H9 (cell line): ENCODE data around the gene TM7SF3. TPM values are rescaled to one million over a fixed set of nuclear protein-coding genes. Genes with fewer than 3 reads are reported as not detected.

Experiments
- DNase-seq: peaks from one replicate; pipeline ENCODE4 v3.0.0-alpha.2; 2017
- H2AFZ ChIP-seq: one replicate; pipeline ENCODE4 v1.6.1; 2013; ENCODE audit warnings: mild to moderate bottlenecking, low read length, control low read depth, moderate library complexity
- H2AK5ac ChIP-seq: 2 replicates; pipeline ENCODE4 v1.6.1; 2013; ENCODE audit warnings: low read length, control low read depth, mixed read lengths; ENCODE audit not compliant: insufficient read length
- H2BK120ac ChIP-seq: one replicate; pipeline ENCODE4 v1.6.1; 2013; ENCODE audit warnings: low read depth, mild to moderate bottlenecking, low read length, control low read depth, inconsistent platforms; ENCODE audit not compliant: poor library complexity, severe bottlenecking
- H2BK12ac ChIP-seq: 2 replicates; pipeline ENCODE4 v1.6.1; 2013; ENCODE audit warnings: low read length, control low read depth, mixed read lengths, low read depth; ENCODE audit not compliant: insufficient read length
- H2BK15ac ChIP-seq: 2 replicates; pipeline ENCODE4 v1.6.1; 2013; ENCODE audit warnings: low read depth, low read length, control low read depth
- H2BK20ac ChIP-seq: one replicate; pipeline ENCODE4 v1.6.1; 2013; ENCODE audit warnings: low read depth, mild to moderate bottlenecking, low read length, control low read depth, inconsistent platforms; ENCODE audit not compliant: poor library complexity, severe bottlenecking
- H2BK5ac ChIP-seq: 2 replicates; pipeline ENCODE4 v1.6.1; 2013; ENCODE audit warnings: low read length, control low read depth, mixed read lengths; ENCODE audit not compliant: insufficient read length
- H3K14ac ChIP-seq: 2 replicates; pipeline ENCODE4 v1.6.1; 2013; ENCODE audit warnings: low read length, control low read depth; ENCODE audit not compliant: insufficient read depth
- H3K18ac ChIP-seq: 2 replicates; pipeline ENCODE4 v1.6.1; 2013; ENCODE audit warnings: low read depth, mild to moderate bottlenecking, mixed read lengths, low read length, control low read depth; ENCODE audit not compliant: insufficient read length
- H3K23ac ChIP-seq: 2 replicates; pipeline ENCODE4 v1.6.1; 2013; ENCODE audit warnings: low read length, control low read depth, mixed read lengths, low read depth; ENCODE audit not compliant: insufficient read length
- H3K23me2 ChIP-seq: 2 replicates; pipeline ENCODE4 v1.6.1; 2013; ENCODE audit warnings: low read depth, mild to moderate bottlenecking, mixed read lengths, low read length, control low read depth; ENCODE audit not compliant: insufficient read length, poor library complexity, severe bottlenecking
- H3K27ac ChIP-seq: 2 replicates; pipeline ENCODE4 v1.5.1; 2013; ENCODE audit warnings: low read length, control low read depth, mixed read lengths, low read depth; ENCODE audit not compliant: insufficient read length
- H3K27me3 ChIP-seq: 2 replicates; pipeline ENCODE4 v1.6.1; 2013; ENCODE audit warnings: low read length, control low read depth, inconsistent platforms; ENCODE audit not compliant: insufficient read depth
- H3K4ac ChIP-seq: 2 replicates; pipeline ENCODE4 v1.6.1; 2013; ENCODE audit warnings: low read depth, mild to moderate bottlenecking, control low read depth, inconsistent platforms, low read length, moderate library complexity
- H3K4me1 ChIP-seq: 2 replicates; pipeline ENCODE4 v1.6.1; 2013; ENCODE audit warnings: low read length, control low read depth, inconsistent platforms; ENCODE audit not compliant: insufficient read depth
- H3K4me2 ChIP-seq: 2 replicates; pipeline ENCODE4 v1.6.1; 2013; ENCODE audit warnings: low read length, control low read depth, mixed read lengths; ENCODE audit not compliant: insufficient read length, insufficient read depth
- H3K56ac ChIP-seq: 2 replicates; pipeline ENCODE4 v1.6.1; 2013; ENCODE audit warnings: low read depth, mild to moderate bottlenecking, mixed read lengths, low read length, control low read depth; ENCODE audit not compliant: insufficient read length
- H3K79me1 ChIP-seq: 2 replicates; pipeline ENCODE4 v1.6.1; 2013; ENCODE audit warnings: low read depth, mild to moderate bottlenecking, moderate library complexity, low read length, control low read depth, inconsistent platforms; ENCODE audit not compliant: insufficient read depth, poor library complexity, severe bottlenecking
- H3K79me2 ChIP-seq: 2 replicates; pipeline ENCODE4 v1.6.1; 2013; ENCODE audit warnings: low read length, control low read depth, inconsistent platforms; ENCODE audit not compliant: insufficient read depth
- H3K9ac ChIP-seq: 2 replicates; pipeline ENCODE4 v1.6.1; 2013; ENCODE audit warnings: low read length, control low read depth, mixed read lengths; ENCODE audit not compliant: insufficient read length; ENCODE audit errors: extremely low read depth
- H3K9me3 ChIP-seq: one replicate; pipeline ENCODE4 v1.6.1; 2013; ENCODE audit warnings: low read depth, low read length, inconsistent platforms; ENCODE audit not compliant: control insufficient read depth
- H3T11ph ChIP-seq: one replicate; pipeline ENCODE4 v1.6.1; 2013; ENCODE audit warnings: mild to moderate bottlenecking, low read length, control low read depth, inconsistent platforms
- H4K20me1 ChIP-seq: one replicate; pipeline ENCODE4 v1.6.1; 2013; ENCODE audit not compliant: control insufficient read depth, insufficient read length, insufficient read depth
- H4K5ac ChIP-seq: 2 replicates; pipeline ENCODE4 v1.6.1; 2013; ENCODE audit warnings: low read depth, mild to moderate bottlenecking, mixed read lengths, low read length, control low read depth; ENCODE audit not compliant: insufficient read length
- H4K8ac ChIP-seq: replicated peaks from 2 replicates; pipeline ENCODE4 v1.6.1; 2013; ENCODE audit warnings: low read length, control low read depth, mixed read lengths, low read depth; ENCODE audit not compliant: insufficient read length
- H4K91ac ChIP-seq: 2 replicates; pipeline ENCODE4 v1.6.1; 2013; ENCODE audit warnings: low read depth, mild to moderate bottlenecking, moderate library complexity, mixed read lengths, low read length, control low read depth; ENCODE audit not compliant: insufficient read length
- H3K27ac Mint-ChIP-seq, 3 experiments: 2 replicates in 2 of 3; 3 replicates in 1 of 3; pipeline ENCODE4 v1.8.0; 2020 to 2021; ENCODE audit warnings: mixed read lengths in 3 of 3, mild to moderate bottlenecking in 1 of 3, moderate library complexity in 1 of 3
- H3K27me3 Mint-ChIP-seq: 2 replicates; pipeline ENCODE4 v1.8.0; 2021; ENCODE audit warnings: low read depth, mild to moderate bottlenecking, moderate library complexity, mixed read lengths
- H3K36me3 Mint-ChIP-seq, 3 experiments: 2 replicates in 2 of 3; 3 replicates in 1 of 3; pipeline ENCODE4 v1.8.0; 2020 to 2021; ENCODE audit warnings: low read depth in 3 of 3, mixed read lengths in 3 of 3; ENCODE audit not compliant: insufficient read depth in 1 of 3
- H3K4me1 Mint-ChIP-seq, 2 experiments: 2 replicates each; pipeline ENCODE4 v1.8.0; 2020; ENCODE audit warnings: mixed read lengths in 2 of 2
- H3K4me3 Mint-ChIP-seq, 2 experiments: 2 replicates in 1 of 2; 3 replicates in 1 of 2; pipeline ENCODE4 v1.8.0; 2020 to 2021; ENCODE audit warnings: mild to moderate bottlenecking in 2 of 2, mixed read lengths in 2 of 2, moderate library complexity in 1 of 2
- H3K9me3 Mint-ChIP-seq, 2 experiments: 2 replicates in 1 of 2; 3 replicates in 1 of 2; pipeline ENCODE4 v1.8.0; 2020; ENCODE audit warnings: mild to moderate bottlenecking in 2 of 2, mixed read lengths in 2 of 2, moderate library complexity in 1 of 2
- CTCF ChIP-seq: fragments of 200-600 bp; sonication (generic); conservative IDR thresholded peaks from 3 replicates; pipeline ENCODE4 v1.8.0; 2021; ENCODE audit warnings: antibody characterized with exemption, mild to moderate bottlenecking
- WGBS: extraction: QIAGEN DNeasy Blood & Tissue Kit; methylation state at CpG from one replicate; pipeline ENCODE4 v1.1.7; 2013; ENCODE audit warnings: missing lambda C conversion rate, low lambda C conversion rate, mixed read lengths; ENCODE audit not compliant: insufficient read length; ENCODE audit errors: extremely low coverage; 5-methylcytosine and 5-hydroxymethylcytosine counted together
- total RNA-seq: library from RNA; stranded (reverse); gene quantifications from 2 replicates; pipeline ENCODE4 v1.2.1, GENCODE V29; 2021

The TM7SF3 gene
- total RNA-seq, 1 experiment from 2014 or later, result 74.9 TPM

DNA sequence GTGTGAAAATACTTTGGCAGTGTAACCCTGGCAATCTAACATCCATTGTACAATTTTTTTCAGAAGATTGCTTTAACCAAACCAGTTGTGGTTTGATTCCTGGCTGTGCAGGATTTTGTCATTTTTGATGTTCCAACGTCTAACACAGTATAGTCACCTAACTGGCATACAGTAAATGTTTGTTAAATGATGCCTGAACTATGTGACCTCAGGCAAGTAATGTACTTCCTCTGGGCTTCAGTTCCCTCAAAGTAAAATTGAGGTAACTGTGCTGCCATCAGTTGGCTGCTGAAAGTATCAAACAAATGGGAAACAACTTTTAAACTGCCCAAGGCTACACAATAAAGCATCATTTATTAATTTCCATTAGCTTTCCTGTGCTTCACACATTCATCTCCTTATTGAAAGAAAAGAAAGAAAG, 4.3 kb downstream of the TM7SF3 start:
- Histone ChIP-seq H3K9me3 (no peaks in the 10 kb centered on the region), H4K5ac (no peak overlapping the region), H3K27me3 (no peaks in the 10 kb centered on the region), H3K4ac (no peak overlapping the region), H3T11ph (no peak overlapping the region), H3K4me2 (no peak overlapping the region), H2BK12ac (no peak overlapping the region), H3K56ac (no peak overlapping the region), H3K27ac (no peak overlapping the region), H2BK5ac (no peak overlapping the region), H3K23me2 (no peaks in the 10 kb centered on the region), H2AFZ (no peak overlapping the region), H3K18ac (no peak overlapping the region), H4K20me1 (no peaks in the 10 kb centered on the region), H2AK5ac (no peak overlapping the region), H2BK20ac (no peak overlapping the region), H4K91ac (no peak overlapping the region), H3K79me1 (peaks cover 4% of the 10 kb centered on the region), H3K4me1 (peaks cover 2% of the 10 kb centered on the region; the same call in 1 of the 2 replicates), H4K8ac (no peak overlapping the region), H3K14ac (no peak overlapping the region), H2BK15ac (no peak overlapping the region), H2BK120ac (no peak overlapping the region), H3K79me2 (peaks cover 10% of the 10 kb centered on the region; the same call in 1 of the 2 replicates), H3K9ac (no peak overlapping the region), H3K23ac (no peak overlapping the region)
- Mint-ChIP-seq H3K9me3 (no peaks in the 10 kb centered on the region), H3K4me1 (peaks cover 23 to 36% of the 10 kb centered on the region in 2 experiments), H3K27me3 (no peaks in the 10 kb centered on the region), H3K36me3 (peaks cover 0 to 5% (median 0%) of the 10 kb centered on the region in 3 experiments; a peak in 1 of 7 replicates), H3K4me3 (no peak overlapping the region), H3K27ac (peak overlapping the region in 2 of 3 experiments; percentile 1 to 34; a peak in 3 of 7 replicates)
- no peak for DNase-seq
- no peak for TF ChIP-seq CTCF
- WGBS, result no CpG with 5 or more reads among the region's 1 CpG
